SU-DHL-6 (cell line): ENCODE results near the gene SIL1.

Experiments used
- H2AFZ ChIP-seq: fragments of 200-600 bp; sonication (generic); 2 replicates; pipeline ENCODE4 v1.6.1; 2014; ENCODE audit warnings: low read depth, mild to moderate bottlenecking, moderate library complexity, mixed read lengths, antibody characterized with exemption, low read length; ENCODE audit not compliant: severe bottlenecking
- H3F3A ChIP-seq: fragments of 200-600 bp; shearing (Covaris generic); 2 replicates; pipeline ENCODE4 v1.6.0; 2016; ENCODE audit warnings: antibody characterized with exemption, mild to moderate bottlenecking; ENCODE audit not compliant: insufficient read depth
- H3K27ac ChIP-seq: fragments of 200-600 bp; sonication (generic); 2 replicates; pipeline ENCODE4 v1.5.1; 2016; ENCODE audit warnings: low read depth, mild to moderate bottlenecking, low read length, moderate library complexity, mixed read lengths
- H3K27me3 ChIP-seq: fragments of 200-600 bp; sonication (generic), shearing (Covaris generic); 2 replicates; pipeline ENCODE4 v1.6.0; 2014; ENCODE audit warnings: mild to moderate bottlenecking, low read length
- H3K36me3 ChIP-seq: fragments of 200-600 bp; sonication (generic); 2 replicates; pipeline ENCODE4 v1.6.1; 2014; ENCODE audit warnings: mild to moderate bottlenecking, low read length, mixed read lengths
- H3K4me2 ChIP-seq: fragments of 300-600, 200-600 bp; shearing (Covaris generic), sonication (generic); 2 replicates; pipeline ENCODE4 v1.6.0; 2014; ENCODE audit warnings: low read length, low read depth, mild to moderate bottlenecking; ENCODE audit not compliant: poor library complexity, severe bottlenecking
- H3K4me3 ChIP-seq: fragments of 200-600 bp; sonication (generic); 2 replicates; pipeline ENCODE4 v1.5.1; 2014; ENCODE audit warnings: antibody characterized with exemption, low read length, mild to moderate bottlenecking, mixed read lengths; ENCODE audit not compliant: insufficient read depth, poor library complexity, severe bottlenecking
- H3K79me2 ChIP-seq: fragments of 200-600 bp; sonication (generic); 2 replicates; pipeline ENCODE4 v1.6.1; 2014; ENCODE audit warnings: mild to moderate bottlenecking, low read length, moderate library complexity; ENCODE audit not compliant: insufficient read depth
- H3K9ac ChIP-seq: fragments of 200-600 bp; sonication (generic); 2 replicates; pipeline ENCODE4 v1.7.0; 2014; ENCODE audit warnings: mild to moderate bottlenecking, low read length
- H3K9me2 ChIP-seq: fragments of 200-600 bp; sonication (generic); replicated peaks from 2 replicates; pipeline ENCODE4 v1.6.1; 2014; ENCODE audit warnings: low read length; ENCODE audit not compliant: insufficient read depth
- H3K9me3 ChIP-seq: fragments of 200-600 bp; sonication (generic); 2 replicates; pipeline ENCODE4 v1.6.1; 2014; ENCODE audit warnings: low read length, mixed read lengths; ENCODE audit not compliant: insufficient read depth
- H4K20me1 ChIP-seq: fragments of 200-600 bp; sonication (generic); 2 replicates; pipeline ENCODE4 v1.6.1; 2014; ENCODE audit warnings: low read depth, mild to moderate bottlenecking, antibody characterized with exemption, low read length, moderate library complexity, mixed read lengths
- CTCF ChIP-seq: fragments of 200-600 bp; sonication (generic); IDR thresholded peaks from one replicate; pipeline ENCODE4 v1.5.1; 2017; ENCODE audit warnings: antibody characterized with exemption, mild to moderate bottlenecking, low read length, moderate library complexity; ENCODE audit not compliant: insufficient read depth, poor library complexity, severe bottlenecking
- EZH2phosphoT487 ChIP-seq: fragments of 200-600 bp; sonication (generic), shearing (Covaris generic); conservative IDR thresholded peaks from 2 replicates; pipeline ENCODE4 v1.6.1; 2018; ENCODE audit warnings: mild to moderate bottlenecking, antibody characterized with exemption, low read length, moderate library complexity, mixed read lengths

SIL1 gene

DNA sequence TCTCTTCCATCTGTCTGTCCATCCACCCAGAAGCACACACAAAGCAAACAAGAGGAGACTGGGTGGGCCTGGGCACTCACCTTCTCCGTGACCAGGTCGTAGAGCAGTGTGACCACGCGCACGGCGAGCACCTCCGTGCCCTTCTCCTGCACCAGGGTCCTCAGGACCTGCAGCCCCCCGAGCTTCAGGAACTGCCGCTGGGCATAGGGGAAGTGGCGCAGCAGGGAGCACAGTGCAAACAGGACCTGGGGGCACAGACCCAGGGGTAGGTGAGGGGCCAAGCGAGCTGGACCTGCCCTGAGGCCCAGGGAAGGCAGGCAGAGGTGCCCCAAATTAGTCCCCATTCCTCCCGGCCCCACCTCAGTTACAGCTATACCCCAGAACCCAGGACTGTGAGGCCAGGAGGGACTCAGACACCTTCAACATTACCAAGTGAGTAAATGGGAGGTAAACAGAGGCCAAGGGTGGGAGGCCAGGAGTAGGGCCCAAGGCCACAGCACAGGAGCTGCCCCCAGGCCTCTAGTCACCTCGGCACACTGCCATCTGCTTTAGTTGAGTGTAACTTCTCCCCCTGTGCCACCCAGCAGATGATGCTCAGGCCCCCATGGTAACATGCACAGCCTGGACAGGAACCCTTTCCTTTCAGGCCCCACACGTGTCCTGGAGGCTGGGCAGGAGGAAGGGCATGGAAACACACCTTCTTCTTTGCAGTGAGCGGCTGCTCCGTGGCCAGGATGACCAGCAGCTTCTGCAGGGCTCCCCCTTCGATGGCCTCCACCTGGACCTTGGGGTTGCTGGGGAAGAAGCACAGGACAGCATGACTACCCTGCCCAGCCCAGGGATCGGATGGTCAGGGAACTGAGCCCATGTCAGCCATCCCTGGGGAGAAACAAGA lies 246.8 kb downstream of the SIL1 start:
- Histone ChIP-seq H2AFZ (no peak overlapping the region), H3K9ac (no peak overlapping the region), H3K36me3 (no peaks in the 10 kb centered on the region), H3K9me2 (no peaks in the 10 kb centered on the region), H3K4me3 (no peak overlapping the region), H3K27me3 (no peaks in the 10 kb centered on the region), H3K9me3 (no peaks in the 10 kb centered on the region), H3F3A (no peaks in the 10 kb centered on the region), H3K4me2 (no peak overlapping the region), H3K27ac (no peak overlapping the region), H4K20me1 (no peaks in the 10 kb centered on the region), H3K79me2 (no peaks in the 10 kb centered on the region)
- TF ChIP-seq EZH2phosphoT487: no peak
- TF ChIP-seq CTCF: no peak

DNA sequence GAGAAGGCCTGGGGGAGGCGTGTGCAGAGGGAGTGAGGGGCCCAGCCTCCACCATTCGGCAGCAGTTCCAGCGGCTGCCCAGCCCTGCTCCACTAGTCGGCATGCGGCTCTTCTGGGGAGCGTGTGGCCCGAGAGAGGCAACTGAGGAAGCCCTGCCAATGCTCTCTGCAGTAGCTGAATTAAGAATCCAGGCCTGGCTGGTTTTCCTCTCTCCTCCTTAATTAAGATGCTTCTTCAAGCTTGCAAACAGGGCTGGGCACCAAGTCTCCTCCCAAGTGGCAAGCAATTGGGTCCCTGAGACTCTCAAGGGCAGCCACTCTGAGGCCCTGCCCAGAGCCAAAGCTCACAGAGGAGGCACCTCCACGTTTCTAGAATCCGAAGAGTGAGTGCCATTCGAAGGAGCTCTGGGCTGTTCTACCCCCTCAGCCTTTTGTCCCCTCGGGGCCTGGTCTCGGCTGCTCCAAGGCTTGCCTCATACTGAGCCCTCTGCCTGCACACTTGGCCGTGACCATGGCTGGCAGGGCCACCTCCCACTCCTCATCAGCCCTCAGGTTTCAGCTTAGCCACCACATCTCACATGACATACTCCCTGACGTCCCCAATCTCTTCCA lies 247.6 kb downstream of the SIL1 start:
- Histone ChIP-seq H3K27me3 (no peaks in the 10 kb centered on the region), H3K9me3 (no peaks in the 10 kb centered on the region), H3K36me3 (no peaks in the 10 kb centered on the region), H3K9ac (no peak overlapping the region), H3F3A (no peaks in the 10 kb centered on the region), H3K4me2 (no peak overlapping the region), H3K79me2 (no peaks in the 10 kb centered on the region), H3K9me2 (no peaks in the 10 kb centered on the region), H3K27ac (no peak overlapping the region), H3K4me3 (no peak overlapping the region), H4K20me1 (no peaks in the 10 kb centered on the region), H2AFZ (no peak overlapping the region)
- no peak for TF ChIP-seq EZH2phosphoT487
- TF ChIP-seq CTCF: no peak

DNA sequence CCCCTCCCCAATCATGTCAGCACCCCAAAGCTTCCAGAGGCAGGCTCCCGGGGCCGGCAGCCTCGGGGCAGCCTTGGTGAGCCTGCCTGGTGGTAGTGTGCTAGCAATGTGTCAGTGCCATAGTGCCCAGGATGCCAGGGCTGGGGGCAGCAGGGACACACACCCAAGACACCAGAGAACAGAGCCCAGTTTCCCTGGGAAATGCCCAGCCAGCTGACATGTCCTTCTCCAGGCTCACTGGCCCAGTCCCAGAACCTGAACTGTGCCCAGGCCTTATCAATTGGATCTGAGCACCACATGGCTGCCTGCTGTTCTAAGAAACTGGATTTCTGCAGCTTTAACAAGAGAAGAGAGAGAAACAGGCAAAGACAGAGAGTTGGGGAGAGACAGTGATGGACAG lies 248.2 kb downstream of the SIL1 start:
- H3K79me2 ChIP-seq: no peaks in the 10 kb centered on the region
- H3K4me2 ChIP-seq: no peak overlapping the region
- TF ChIP-seq EZH2phosphoT487 (no peak), CTCF (no peak)
- no peak overlapping the region for H3K4me3 ChIP-seq
- H3K36me3 ChIP-seq: no peaks in the 10 kb centered on the region
- H3K9me3 ChIP-seq: no peaks in the 10 kb centered on the region
- no peaks in the 10 kb centered on the region for H4K20me1 ChIP-seq
- H3F3A ChIP-seq: no peaks in the 10 kb centered on the region
- H2AFZ ChIP-seq: no peak overlapping the region
- no peaks in the 10 kb centered on the region for H3K9me2 ChIP-seq
- no peak overlapping the region for H3K27ac ChIP-seq
- no peaks in the 10 kb centered on the region for H3K27me3 ChIP-seq
- H3K9ac ChIP-seq: no peak overlapping the region
